Measurements from ENCODE around the gene THBS4.

The THBS4 gene

DNA sequence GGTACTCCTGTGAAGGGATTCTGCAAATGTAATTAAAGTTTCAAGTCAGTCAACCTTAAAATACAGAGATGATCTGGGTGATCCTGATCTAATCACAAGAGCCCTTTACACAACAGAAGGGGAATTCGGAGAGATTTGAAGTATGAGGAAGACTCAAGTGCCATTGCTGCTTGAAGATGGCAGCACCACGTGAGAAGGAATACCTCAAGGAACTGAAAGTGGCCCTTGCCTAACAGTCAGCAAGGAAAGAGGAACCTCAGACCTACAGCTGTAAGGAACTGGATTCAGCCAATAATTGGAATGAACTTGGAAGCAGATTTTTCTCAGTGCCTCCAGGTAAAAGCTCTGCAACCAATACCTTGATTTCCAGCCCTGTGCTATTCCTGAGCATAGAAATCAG lies 87.4 kb downstream of the THBS4 start:
- DNase-seq = no peak

DNA sequence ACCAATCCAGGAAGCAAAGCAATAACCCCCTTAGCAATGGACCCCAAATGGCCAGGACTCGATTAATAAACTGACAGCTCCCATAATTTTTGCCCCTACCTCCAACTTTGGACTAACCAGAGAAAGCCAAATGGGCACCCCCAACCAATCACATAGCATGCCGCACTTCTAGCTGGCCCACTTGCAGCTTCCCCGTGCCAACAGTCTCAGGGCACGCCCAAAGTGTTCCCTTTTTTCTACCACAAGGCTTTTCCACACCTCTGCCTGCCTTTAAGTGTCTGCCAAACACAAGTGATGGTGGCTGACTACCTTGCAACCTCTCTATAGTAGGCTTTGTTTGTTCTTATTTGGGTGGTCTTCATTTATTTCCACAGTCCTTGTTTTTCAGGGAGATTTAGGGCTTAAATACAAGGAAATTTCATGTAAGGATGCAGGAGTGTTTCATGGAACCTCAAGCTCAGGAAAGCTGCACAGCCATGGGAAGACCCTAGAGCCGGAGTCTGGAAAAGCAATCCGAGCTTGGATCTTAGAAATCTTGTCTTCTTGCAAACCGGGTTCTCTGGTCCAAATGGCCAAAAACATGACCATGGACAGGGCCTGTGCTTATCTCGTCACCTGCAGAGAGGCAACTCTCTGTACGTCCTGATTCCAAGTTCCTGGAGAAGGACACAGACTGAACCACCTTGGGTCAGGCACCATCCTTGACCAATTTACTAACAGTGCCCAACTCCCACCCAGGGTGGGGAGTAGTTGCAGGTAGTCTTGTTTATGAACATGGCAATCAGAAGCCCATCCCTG lies 89.2 kb downstream of the THBS4 start:
- DNase-seq = no peak

- DNase-seq = no peak
Measured at GRCh38 chr5:80125022-80125961, 90.1 kb downstream of the THBS4 start.

DNA sequence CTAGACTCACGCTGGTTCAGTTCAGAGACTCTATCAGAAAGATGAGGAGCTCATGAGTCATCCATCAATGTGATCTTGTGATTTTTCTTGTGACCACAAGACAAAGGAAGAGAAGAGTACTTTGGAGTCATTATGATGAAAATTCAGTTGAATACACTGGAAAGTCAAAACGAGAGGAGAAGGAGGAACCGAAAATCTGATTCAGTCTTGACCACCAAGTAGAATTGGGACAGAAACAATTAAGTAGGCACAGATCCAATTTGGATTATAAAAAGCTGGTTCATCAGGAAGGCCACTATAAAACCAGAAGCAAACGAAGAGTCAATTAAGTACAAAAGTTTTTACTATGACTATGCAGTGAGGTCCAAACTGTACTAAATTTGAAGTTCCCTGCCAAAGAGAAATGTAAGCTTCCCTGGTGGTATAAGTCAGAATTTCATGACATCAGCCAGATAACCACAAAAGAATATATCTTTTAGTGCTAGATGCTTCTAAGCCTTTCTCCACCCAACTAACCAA lies 90.9 kb downstream of the THBS4 start:
- DNase-seq = no peak

- no peak for DNase-seq
Measured at GRCh38 chr5:80127116-80127552, 92.0 kb downstream of the THBS4 start.

DNA sequence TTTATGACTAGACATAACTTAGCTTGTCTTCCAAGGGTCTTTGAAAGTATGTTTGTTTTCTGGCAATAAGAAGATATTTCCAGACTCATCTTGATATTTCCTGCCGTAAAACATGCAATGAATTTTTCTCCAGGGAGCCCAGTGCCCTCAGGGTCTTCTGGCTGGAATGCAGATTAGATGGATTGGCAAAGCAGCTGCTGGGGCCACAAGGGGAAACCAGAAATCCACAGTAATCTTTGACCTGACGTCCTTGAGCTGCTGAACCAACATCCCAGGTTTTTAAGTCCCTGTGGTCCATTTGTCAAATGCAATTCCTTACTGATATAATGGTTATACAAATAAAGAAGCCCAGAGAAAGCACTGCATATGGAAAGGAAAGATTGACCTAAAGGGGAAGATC lies 93.0 kb downstream of the THBS4 start:
- no peak for DNase-seq

DNA sequence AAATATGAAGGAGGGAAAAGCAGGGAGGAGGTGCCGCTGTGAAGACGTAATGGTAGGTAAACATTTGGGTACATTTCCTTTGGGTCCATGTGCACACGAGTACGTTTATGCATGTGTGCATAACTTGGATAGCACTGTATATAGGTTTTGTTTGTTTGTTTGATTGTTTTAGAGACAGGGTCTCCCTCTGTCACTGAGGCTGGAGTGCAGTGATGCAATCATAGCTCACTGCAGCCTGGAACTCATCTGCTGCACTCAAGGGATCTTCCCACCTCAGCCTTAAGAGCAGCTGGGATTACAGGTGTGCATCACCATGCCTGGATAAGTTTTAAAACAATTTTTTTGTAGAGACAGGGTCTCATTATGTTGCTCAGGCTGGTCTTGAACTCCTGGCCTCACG lies 94.0 kb downstream of the THBS4 start:
- no peak for DNase-seq
